SK-N-MC (cell line): ENCODE data around the gene KIF26B.

ENCODE experiments used
- EZH2 ChIP-seq: fragments of 200-600 bp; sonication (generic); IDR thresholded peaks from one replicate; pipeline ENCODE4 v1.6.1; 2017; ENCODE audit warnings: antibody characterized with exemption
- POLR2AphosphoS5 ChIP-seq: IDR thresholded peaks from 2 replicates; pipeline ENCODE4 v1.6.1; 2012; ENCODE audit warnings: mild to moderate bottlenecking, low read depth, low read length, borderline replicate concordance

DNA sequence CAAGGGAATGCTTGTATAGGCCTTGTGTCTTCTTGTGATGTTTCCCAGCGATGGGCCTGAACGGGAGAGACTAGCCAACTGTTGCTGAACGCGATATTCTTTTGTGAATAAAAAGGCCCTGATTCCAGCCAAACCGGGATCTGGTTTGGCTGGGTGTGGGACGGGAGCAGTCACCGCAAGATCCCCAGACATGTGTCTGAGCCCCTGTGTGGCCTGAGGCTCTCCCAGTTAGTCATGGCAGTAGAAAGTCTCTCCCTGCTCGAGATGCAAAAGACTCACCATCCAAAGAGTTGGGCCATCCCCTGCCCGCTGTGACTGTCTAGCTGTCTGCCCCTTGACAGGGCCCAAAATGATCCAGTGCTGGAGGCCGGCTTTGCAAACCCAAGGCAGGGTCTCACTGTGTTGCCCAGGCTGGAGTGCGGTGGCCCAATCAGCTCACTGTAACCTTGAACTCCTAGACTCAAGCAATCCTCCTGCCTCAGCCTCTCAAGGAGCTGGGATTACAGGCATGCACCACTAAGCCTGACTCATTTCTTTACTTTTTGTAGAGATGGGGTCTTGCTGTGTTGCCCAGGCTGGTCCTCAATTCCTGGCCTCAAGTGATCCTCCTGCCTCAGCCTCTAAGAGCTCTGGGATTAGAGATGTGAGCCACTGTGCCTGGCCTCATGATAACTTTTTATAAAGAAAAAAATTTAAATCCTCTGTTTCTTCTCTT lies 56.4 kb downstream of the KIF26B start:
- TF ChIP-seq POLR2AphosphoS5 = no peak
- TF ChIP-seq EZH2 = no peak
